SJCRH30 (cell line): Measurements from ENCODE around the gene ZNF808. TPM values are rescaled to one million over a fixed set of nuclear protein-coding genes. Genes with fewer than 3 reads are reported as not detected.
"Not testable (repeated sequence)": the region's sequence is repeated elsewhere in the genome, so short reads cannot be mapped to it uniquely, and the experiment has no call there.

Source experiments
- DNase-seq, 2 experiments: peaks; one replicate each; pipeline ENCODE4 v3.0.0-alpha.2; 2015 to 2020
- H3K27ac ChIP-seq: fragments of 250-450 bp; sonication (Bioruptor Pico); 2 replicates; pipeline ENCODE4 v1.5.1; 2020; ENCODE audit warnings: mild to moderate bottlenecking, moderate library complexity
- H3K27me3 ChIP-seq: fragments of 250-450 bp; sonication (Bioruptor Pico); 2 replicates; pipeline ENCODE4 v1.5.1; 2020; ENCODE audit warnings: mild to moderate bottlenecking, moderate library complexity
- H3K36me3 ChIP-seq: fragments of 250-450 bp; sonication (Bioruptor Pico); 2 replicates; pipeline ENCODE4 v1.5.1; 2020; ENCODE audit warnings: mild to moderate bottlenecking, moderate library complexity
- H3K4me1 ChIP-seq: fragments of 250-450 bp; sonication (Bioruptor Pico); 2 replicates; pipeline ENCODE4 v1.5.1; 2020; ENCODE audit warnings: mild to moderate bottlenecking, moderate library complexity
- H3K4me3 ChIP-seq: fragments of 250-450 bp; sonication (Bioruptor Pico); 2 replicates; pipeline ENCODE4 v1.5.1; 2020; ENCODE audit warnings: mild to moderate bottlenecking, moderate library complexity
- H3K9me3 ChIP-seq: fragments of 250-450 bp; sonication (Bioruptor Pico); replicated peaks from 2 replicates; pipeline ENCODE4 v1.5.1; 2020; ENCODE audit warnings: mild to moderate bottlenecking, moderate library complexity
- total RNA-seq: library from RNA; depleted of rRNA; stranded (reverse); fragments of >200 nt; shearing (Covaris generic); gene quantifications from 2 replicates; pipeline ENCODE4 v1.2.3, GENCODE V29; 2014

Gene ZNF808
- total RNA-seq, 1 experiment from 2014 or later: 16.2 TPM

- Histone ChIP-seq H3K4me3 (no peak overlapping the region), H3K9me3 (peaks cover 34% of the 10 kb centered on the region), H3K27ac (no peak overlapping the region), H3K27me3 (no peaks in the 10 kb centered on the region), H3K4me1 (no peaks in the 10 kb centered on the region), H3K36me3 (peaks cover 50% of the 10 kb centered on the region)
- DNase-seq: no peak
These were observed 29.9 kb downstream of the ZNF808 start for GRCh38 chr19:52557231-52557995.

DNA sequence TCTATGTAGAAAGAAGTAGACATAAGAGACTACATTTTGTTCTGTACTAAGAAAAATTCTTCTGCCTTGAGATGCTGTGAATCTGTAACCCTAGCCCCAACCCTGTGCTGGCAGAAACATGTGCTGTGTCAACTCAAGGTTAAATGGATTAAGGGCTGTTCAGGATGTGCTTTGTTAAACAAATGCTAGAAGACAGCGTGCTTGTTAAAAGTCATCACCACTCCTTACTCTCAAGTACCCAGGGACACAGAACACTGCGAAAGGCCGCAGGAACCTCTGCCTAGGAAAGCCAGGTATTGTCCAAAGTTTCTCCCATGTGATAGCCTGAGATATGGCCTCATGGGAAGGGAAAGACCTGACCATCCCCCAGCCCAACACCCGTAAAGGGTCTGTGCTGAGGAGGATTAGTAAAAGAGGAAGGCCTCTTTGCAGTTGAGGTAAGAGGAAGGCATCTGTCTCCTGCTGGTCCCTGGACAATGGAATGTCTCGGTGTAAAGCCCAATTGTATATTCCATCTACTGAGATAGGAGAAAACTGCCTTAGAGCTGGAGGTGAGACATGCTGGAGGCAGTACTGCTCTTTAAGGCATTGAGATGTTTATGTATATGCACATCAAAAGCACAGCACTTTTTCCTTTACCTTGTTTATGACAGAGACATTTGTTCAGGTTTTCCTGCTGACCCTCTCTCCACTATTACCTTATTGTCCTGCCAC is 31.4 kb downstream of the ZNF808 start:
- H3K9me3 ChIP-seq: peaks cover 27% of the 10 kb centered on the region
- H3K4me3 ChIP-seq, DNase-seq, H3K27me3 ChIP-seq, H3K27ac ChIP-seq, H3K4me1 ChIP-seq: not testable (repeated sequence)
- peaks cover 49% of the 10 kb centered on the region for H3K36me3 ChIP-seq

DNA sequence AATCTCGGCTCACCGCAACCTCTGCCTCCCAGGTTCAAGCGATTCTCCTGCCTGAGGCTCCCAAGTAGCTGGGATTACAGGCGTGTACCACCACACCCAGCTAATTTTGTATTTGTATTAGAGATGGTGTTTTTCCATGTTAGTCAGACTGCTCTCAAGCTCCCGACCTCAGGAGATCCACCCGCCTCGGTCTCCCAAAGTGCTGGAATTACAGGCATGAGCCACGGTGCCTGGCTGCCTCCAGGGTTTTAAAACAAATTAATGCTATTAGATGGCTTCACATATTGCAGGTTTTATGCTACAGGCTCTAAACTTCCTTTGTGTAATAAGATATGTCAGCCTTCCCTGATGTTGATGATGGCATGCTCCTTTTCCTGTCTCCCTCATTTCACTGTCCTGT is 34.1 kb downstream of the ZNF808 start:
- not testable (repeated sequence) for DNase-seq, H3K9me3 ChIP-seq, H3K4me3 ChIP-seq, H3K4me1 ChIP-seq, H3K27ac ChIP-seq, H3K27me3 ChIP-seq
- peaks cover 30% of the 10 kb centered on the region for H3K36me3 ChIP-seq

DNA sequence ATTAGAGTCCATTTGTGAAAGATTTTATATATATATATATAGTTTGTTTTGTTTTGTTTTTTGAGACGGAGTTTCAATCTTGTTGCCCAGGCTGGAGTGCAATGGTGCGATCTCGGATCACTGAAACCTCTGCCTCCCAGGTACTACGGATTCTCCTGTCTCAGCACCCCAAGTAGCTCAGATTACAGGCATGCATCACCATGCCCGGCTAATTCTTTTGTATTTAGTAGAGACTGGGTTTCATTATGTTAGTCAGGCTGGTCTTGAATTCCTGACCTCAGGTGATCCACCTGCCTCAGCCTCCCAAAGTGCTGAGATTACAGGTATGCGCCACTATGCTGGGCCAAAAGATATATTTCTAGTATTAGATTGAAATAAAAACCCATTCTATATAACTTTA is 38.7 kb downstream of the ZNF808 start:
- Histone ChIP-seq H3K36me3 (peaks cover 14% of the 10 kb centered on the region; the same call in 1 of the 2 replicates), H3K27me3 (no peaks in the 10 kb centered on the region)

DNA sequence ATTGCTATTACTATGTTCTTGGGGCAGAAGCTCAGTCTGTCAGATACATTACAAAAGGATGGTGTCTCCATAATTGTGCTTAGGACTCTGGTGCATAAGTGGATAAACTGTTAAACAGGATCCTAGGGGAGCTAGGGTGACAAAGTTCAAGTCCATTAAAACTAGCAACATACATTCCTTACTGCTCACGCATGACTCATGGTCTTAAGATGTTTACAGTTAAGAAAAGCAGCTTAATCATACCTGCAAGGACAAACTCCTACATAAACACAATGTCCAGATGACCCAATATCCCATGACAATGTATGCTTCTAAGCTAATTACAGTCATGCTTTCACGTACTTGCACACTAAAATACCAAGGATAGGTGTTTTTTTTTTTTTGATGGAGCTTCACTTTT is 39.1 kb downstream of the ZNF808 start:
- Histone ChIP-seq H3K9me3 (peaks cover 4% of the 10 kb centered on the region), H3K27me3 (no peaks in the 10 kb centered on the region), H3K36me3 (peaks cover 14% of the 10 kb centered on the region; the same call in 1 of the 2 replicates), H3K27ac (no peak overlapping the region), H3K4me1 (no peaks in the 10 kb centered on the region), H3K4me3 (no peak overlapping the region)
- no peak for DNase-seq

More for the DNA sequence above, 38.7 kb downstream of the ZNF808 start:
- Histone ChIP-seq H3K4me1 (no peaks in the 10 kb centered on the region), H3K9me3 (peaks cover 4% of the 10 kb centered on the region), H3K4me3 (no peak overlapping the region), H3K27ac (no peak overlapping the region)
- no peak for DNase-seq

DNA sequence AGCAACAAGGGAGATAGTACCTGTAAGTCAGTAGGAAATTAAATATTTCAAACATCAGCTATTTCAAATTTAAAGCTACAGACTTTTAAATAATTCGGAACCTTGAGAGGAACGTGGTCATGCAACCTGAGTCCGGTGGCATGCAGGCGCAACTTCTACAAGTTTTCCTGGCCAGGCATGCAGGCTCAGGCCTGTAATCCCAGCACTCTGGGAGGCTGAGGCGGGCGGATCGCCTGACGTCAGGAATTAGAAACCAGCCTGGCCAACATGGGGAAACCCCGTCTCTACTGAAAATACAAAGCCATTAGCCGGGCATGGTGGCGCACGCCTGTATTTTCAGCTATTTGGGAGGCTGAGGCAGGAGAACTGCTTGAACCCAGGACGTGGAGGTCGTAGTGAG is 40.5 kb downstream of the ZNF808 start:
- Histone ChIP-seq H3K27me3 (no peaks in the 10 kb centered on the region), H3K27ac (no peak overlapping the region), H3K9me3 (no peaks in the 10 kb centered on the region; the same call in 1 of the 2 replicates), H3K4me3 (no peak overlapping the region), H3K4me1 (no peaks in the 10 kb centered on the region), H3K36me3 (peaks cover 21% of the 10 kb centered on the region)
- DNase-seq: no peak

- not testable (repeated sequence) for H3K4me1 ChIP-seq, H3K9me3 ChIP-seq, H3K27me3 ChIP-seq
- peak; percentile 68 to 73 for DNase-seq
- peak overlapping the region; percentile 77 for H3K27ac ChIP-seq
- H3K4me3 ChIP-seq: peak overlapping the region; percentile 84
- H3K36me3 ChIP-seq: peaks cover 18% of the 10 kb centered on the region
These were observed 42.2 kb downstream of the ZNF808 start for GRCh38 chr19:52569638-52569999.

- Histone ChIP-seq H3K36me3 (peaks cover 25% of the 10 kb centered on the region), H3K27me3 (no peaks in the 10 kb centered on the region), H3K4me3 (peak within 1 kb of the TSS; percentile 84), H3K27ac (peak within 1 kb of the TSS; percentile 77), H3K4me1 (no peaks in the 10 kb centered on the region), H3K9me3 (no peaks in the 10 kb centered on the region; the same call in 1 of the 2 replicates)
- peak; percentile 93 to 95 for DNase-seq
These were observed 42.8 kb downstream of the ZNF808 start, which contains the start of gene ZNF701 for GRCh38 chr19:52570000-52570861. Gene ZNF701 (plus strand): TSS chr19:52570287. CDS start chr19:52574148, 3,861 bp downstream.

DNA sequence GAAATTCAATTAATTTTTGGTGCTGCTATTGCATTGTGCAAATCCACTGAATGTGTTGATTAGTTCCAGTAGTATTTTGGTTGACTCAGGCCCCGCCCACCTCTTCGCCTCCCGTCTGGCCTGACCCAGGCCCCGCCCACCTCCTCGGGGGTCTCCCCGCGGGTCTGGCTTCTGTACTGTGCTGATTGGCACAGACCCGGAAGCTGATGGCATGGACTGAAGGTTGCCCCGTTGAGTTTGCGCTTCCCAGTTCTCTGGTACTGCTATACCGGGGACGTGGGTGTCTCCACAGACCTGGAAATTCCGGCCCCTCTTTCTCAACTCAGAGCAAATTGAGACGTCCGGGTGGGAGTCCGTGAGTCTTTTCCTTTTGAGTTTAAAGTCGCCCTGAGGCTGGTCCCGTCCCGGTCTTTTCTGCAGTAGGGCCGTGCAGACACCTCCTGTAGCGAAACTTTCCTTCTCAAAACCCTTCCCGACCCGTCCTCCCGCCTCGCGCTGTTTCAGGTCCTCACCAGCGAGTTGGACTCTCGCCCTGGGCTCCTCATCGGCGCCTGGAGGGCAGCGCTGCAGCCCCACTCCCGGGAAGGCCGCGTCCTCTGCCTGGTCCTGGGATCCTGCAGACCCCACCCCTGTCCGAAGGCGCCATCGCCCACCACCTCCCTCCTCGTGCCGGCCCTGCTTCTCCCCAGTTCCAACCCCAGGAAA is 57.4 kb downstream of the ZNF808 start:
- Histone ChIP-seq H3K9me3 (no peaks in the 10 kb centered on the region), H3K4me1 (no peaks in the 10 kb centered on the region), H3K27ac (no peak overlapping the region), H3K27me3 (no peaks in the 10 kb centered on the region), H3K36me3 (peaks cover 48% of the 10 kb centered on the region), H3K4me3 (no peak overlapping the region)
- DNase-seq: no peak

- no peaks in the 10 kb centered on the region for H3K27me3 ChIP-seq
- no peaks in the 10 kb centered on the region for H3K4me1 ChIP-seq
- no peak overlapping the region for H3K4me3 ChIP-seq
- no peak for DNase-seq
- H3K36me3 ChIP-seq: peaks cover 44% of the 10 kb centered on the region
- no peaks in the 10 kb centered on the region for H3K9me3 ChIP-seq
- H3K27ac ChIP-seq: no peak overlapping the region
These were observed 58.1 kb downstream of the ZNF808 start for GRCh38 chr19:52585604-52586003.

- no peak overlapping the region for H3K27ac ChIP-seq
- H3K4me1 ChIP-seq: no peaks in the 10 kb centered on the region
- H3K9me3 ChIP-seq: peaks cover 3% of the 10 kb centered on the region; the same call in 1 of the 2 replicates
- no peaks in the 10 kb centered on the region for H3K27me3 ChIP-seq
- no peak for DNase-seq
- peaks cover 32% of the 10 kb centered on the region for H3K36me3 ChIP-seq
- H3K4me3 ChIP-seq: no peak overlapping the region
These were observed 63.3 kb downstream of the ZNF808 start for GRCh38 chr19:52590728-52591127.

- H3K4me3 ChIP-seq: no peak overlapping the region
- H3K4me1 ChIP-seq: no peaks in the 10 kb centered on the region
- peaks cover 12% of the 10 kb centered on the region for H3K9me3 ChIP-seq
- H3K27ac ChIP-seq: no peak overlapping the region
- no peaks in the 10 kb centered on the region for H3K27me3 ChIP-seq
- H3K36me3 ChIP-seq: peaks cover 42% of the 10 kb centered on the region
- no peak for DNase-seq
These were observed 64.8 kb downstream of the ZNF808 start for GRCh38 chr19:52592301-52592700.

DNA sequence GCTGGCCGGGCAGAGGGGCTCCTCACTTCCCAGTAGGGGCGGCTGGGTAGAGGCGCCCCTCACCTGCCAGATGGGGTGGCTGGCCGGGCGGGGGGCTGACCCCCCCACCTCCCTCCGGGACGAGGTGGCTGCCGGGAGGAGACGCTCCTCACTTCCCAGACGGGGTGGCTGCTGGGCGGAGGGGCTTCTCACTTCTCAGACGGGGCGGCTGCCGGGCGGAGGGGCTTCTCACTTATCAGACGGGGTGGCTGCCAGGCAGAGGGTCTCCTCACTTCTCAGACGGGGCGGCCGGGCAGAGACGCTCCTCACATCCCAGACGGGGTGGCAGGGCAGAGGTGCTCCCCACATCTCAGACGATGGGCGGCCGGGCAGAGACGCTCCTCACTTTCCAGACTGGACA is 66.0 kb downstream of the ZNF808 start:
- H3K27me3 ChIP-seq, H3K4me3 ChIP-seq, DNase-seq, H3K4me1 ChIP-seq, H3K27ac ChIP-seq: not testable (repeated sequence)
- Histone ChIP-seq H3K36me3 (peaks cover 42% of the 10 kb centered on the region), H3K9me3 (peaks cover 12% of the 10 kb centered on the region)

DNA sequence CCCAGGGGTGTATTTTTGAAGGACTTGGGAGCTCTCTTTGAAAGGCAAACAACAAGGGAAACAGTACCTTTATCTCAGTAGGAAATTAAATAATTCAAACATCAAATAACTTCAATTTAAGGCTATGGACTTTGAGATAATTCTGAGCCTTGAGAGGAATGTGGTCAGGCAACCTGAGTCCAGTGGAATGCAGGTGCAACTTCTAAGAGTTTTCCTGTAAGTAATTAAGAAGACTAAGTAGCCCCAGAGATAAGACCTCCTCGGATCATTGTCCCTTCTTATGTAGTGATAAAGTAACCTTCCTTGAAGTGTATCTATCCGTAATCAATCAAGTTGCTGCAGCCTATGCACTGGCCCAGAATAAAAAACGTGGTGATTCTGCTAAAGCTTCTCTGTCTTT is 71.8 kb downstream of the ZNF808 start:
- no peak overlapping the region for H3K4me3 ChIP-seq
- DNase-seq: no peak
- H3K27me3 ChIP-seq: no peaks in the 10 kb centered on the region

More for the DNA sequence above, 71.8 kb downstream of the ZNF808 start:
- Histone ChIP-seq H3K9me3 (peaks cover 9% of the 10 kb centered on the region), H3K4me1 (no peaks in the 10 kb centered on the region), H3K36me3 (peaks cover 22% of the 10 kb centered on the region), H3K27ac (no peak overlapping the region)
